Measurements from ENCODE around the gene CFC1B. TPM values are rescaled to one million over a fixed set of nuclear protein-coding genes. Genes with fewer than 3 reads are reported as not detected.
"Not testable (repeated sequence)": the region's sequence is repeated elsewhere in the genome, so short reads cannot be mapped to it uniquely, and the experiment has no call there.

CFC1B gene
- total RNA-seq, 5 donors from 2014 or later (not counting 1 experiment from before 2014, with no cell fraction given), result not detected

GRCh38 chr2:130522390-130522789 lies 1.4 kb downstream of the CFC1B start:
- H3K4me3 Mint-ChIP-seq; H3K9me3 ChIP-seq; H3K27ac Mint-ChIP-seq; POLR2A ChIA-PET; H3K4me3 ChIP-seq (ENCODE audit: control insufficient read depth in 1 of 2, extremely low read depth in 1 of 2, low read length in 1 of 2); CTCF ChIA-PET; H3K9me3 Mint-ChIP-seq; H3K36me3 Mint-ChIP-seq; H3K27ac ChIP-seq (ENCODE audit: low read length); H3K4me1 ChIP-seq (ENCODE audit: control insufficient read depth in 1 of 2, extremely low read depth in 1 of 2, insufficient read depth in 2 of 2, low read length in 2 of 2); H3K27me3 ChIP-seq (replicated peaks in 1 of 2; ENCODE audit: control insufficient read depth in 2 of 2, extremely low read depth in 1 of 2, insufficient read depth in 2 of 2, low read length in 1 of 2); H3K36me3 ChIP-seq (ENCODE audit: control insufficient read depth in 2 of 2, extremely low read depth in 1 of 2, insufficient read depth in 1 of 2, low read length in 1 of 2); ATAC-seq (replicated peaks in 1 of 4); H3K27me3 Mint-ChIP-seq; DNase-seq; H3K4me1 Mint-ChIP-seq: not testable (repeated sequence)
- no CpG with 5 or more reads among the region's 23 CpGs for WGBS (ENCODE audit: insufficient coverage)

DNA sequence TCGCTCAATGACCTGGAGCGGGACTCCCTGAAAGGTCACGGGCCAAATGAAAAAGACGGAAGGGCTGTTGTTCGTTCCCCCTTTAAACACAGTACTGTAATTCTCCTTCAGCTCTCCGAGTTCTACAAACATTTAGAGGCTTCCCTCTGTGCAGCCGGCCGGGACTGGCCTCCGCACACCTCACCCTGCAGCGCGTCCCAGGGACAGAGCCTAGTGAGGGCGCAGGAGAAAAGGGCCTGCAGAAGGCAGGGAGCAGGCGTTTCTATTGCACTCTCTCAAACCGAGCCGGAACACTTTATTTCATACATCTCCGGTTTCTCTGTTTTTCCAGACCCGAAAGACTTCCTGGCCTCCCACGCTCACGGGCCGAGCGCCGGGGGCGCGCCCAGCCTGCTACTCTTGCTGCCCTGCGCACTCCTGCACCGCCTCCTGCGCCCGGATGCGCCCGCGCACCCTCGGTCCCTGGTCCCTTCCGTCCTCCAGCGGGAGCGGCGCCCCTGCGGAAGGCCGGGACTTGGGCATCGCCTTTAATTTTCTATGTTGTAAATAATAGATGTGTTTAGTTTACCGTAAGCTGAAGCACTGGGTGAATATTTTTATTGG lies 6.4 kb downstream of the CFC1B start:
- H3K4me3 ChIP-seq (ENCODE audit: control insufficient read depth in 1 of 2, extremely low read depth in 1 of 2, low read length in 1 of 2); H3K9me3 ChIP-seq; H3K4me1 ChIP-seq (ENCODE audit: control insufficient read depth in 1 of 2, extremely low read depth in 1 of 2, insufficient read depth in 2 of 2, low read length in 2 of 2); H3K4me3 Mint-ChIP-seq; H3K9me3 Mint-ChIP-seq; CTCF ChIA-PET; H3K27me3 ChIP-seq (replicated peaks in 1 of 2; ENCODE audit: control insufficient read depth in 2 of 2, extremely low read depth in 1 of 2, insufficient read depth in 2 of 2, low read length in 1 of 2); POLR2A ChIA-PET; DNase-seq; H3K27me3 Mint-ChIP-seq; H3K27ac Mint-ChIP-seq; H3K27ac ChIP-seq (ENCODE audit: low read length); H3K36me3 ChIP-seq (ENCODE audit: control insufficient read depth in 2 of 2, extremely low read depth in 1 of 2, insufficient read depth in 1 of 2, low read length in 1 of 2); ATAC-seq (replicated peaks in 1 of 4); H3K4me1 Mint-ChIP-seq; H3K36me3 Mint-ChIP-seq: not testable (repeated sequence)
- no CpG with 5 or more reads among the region's 40 CpGs for WGBS (ENCODE audit: insufficient coverage)

- H3K27ac Mint-ChIP-seq; H3K4me3 Mint-ChIP-seq; ATAC-seq (replicated peaks in 1 of 4); H3K36me3 Mint-ChIP-seq; H3K27me3 Mint-ChIP-seq; H3K9me3 Mint-ChIP-seq; H3K27ac ChIP-seq (ENCODE audit: low read length); H3K4me3 ChIP-seq (ENCODE audit: control insufficient read depth in 1 of 2, extremely low read depth in 1 of 2, low read length in 1 of 2); CTCF ChIA-PET; H3K4me1 Mint-ChIP-seq; H3K4me1 ChIP-seq (ENCODE audit: control insufficient read depth in 1 of 2, extremely low read depth in 1 of 2, insufficient read depth in 2 of 2, low read length in 2 of 2); POLR2A ChIA-PET; H3K9me3 ChIP-seq; H3K36me3 ChIP-seq (ENCODE audit: control insufficient read depth in 2 of 2, extremely low read depth in 1 of 2, insufficient read depth in 1 of 2, low read length in 1 of 2); H3K27me3 ChIP-seq (replicated peaks in 1 of 2; ENCODE audit: control insufficient read depth in 2 of 2, extremely low read depth in 1 of 2, insufficient read depth in 2 of 2, low read length in 1 of 2); DNase-seq: not testable (repeated sequence)
- no CpG with 5 or more reads among the region's 6 CpGs for WGBS (ENCODE audit: insufficient coverage)
Observed at GRCh38 chr2:130529545-130529944, 8.5 kb downstream of the CFC1B start.

GRCh38 chr2:130530212-130530611 lies 9.2 kb downstream of the CFC1B start:
- H3K4me3 Mint-ChIP-seq; H3K9me3 ChIP-seq; H3K27ac ChIP-seq (ENCODE audit: low read length); DNase-seq; H3K36me3 ChIP-seq (ENCODE audit: control insufficient read depth in 2 of 2, extremely low read depth in 1 of 2, insufficient read depth in 1 of 2, low read length in 1 of 2); ATAC-seq (replicated peaks in 1 of 4); H3K4me3 ChIP-seq (ENCODE audit: control insufficient read depth in 1 of 2, extremely low read depth in 1 of 2, low read length in 1 of 2); CTCF ChIA-PET; POLR2A ChIA-PET; H3K9me3 Mint-ChIP-seq; H3K27me3 ChIP-seq (replicated peaks in 1 of 2; ENCODE audit: control insufficient read depth in 2 of 2, extremely low read depth in 1 of 2, insufficient read depth in 2 of 2, low read length in 1 of 2); H3K4me1 ChIP-seq (ENCODE audit: control insufficient read depth in 1 of 2, extremely low read depth in 1 of 2, insufficient read depth in 2 of 2, low read length in 2 of 2); H3K27ac Mint-ChIP-seq; H3K4me1 Mint-ChIP-seq; H3K36me3 Mint-ChIP-seq; H3K27me3 Mint-ChIP-seq: not testable (repeated sequence)
- no CpG with 5 or more reads among the region's 4 CpGs for WGBS (ENCODE audit: insufficient coverage)

DNA sequence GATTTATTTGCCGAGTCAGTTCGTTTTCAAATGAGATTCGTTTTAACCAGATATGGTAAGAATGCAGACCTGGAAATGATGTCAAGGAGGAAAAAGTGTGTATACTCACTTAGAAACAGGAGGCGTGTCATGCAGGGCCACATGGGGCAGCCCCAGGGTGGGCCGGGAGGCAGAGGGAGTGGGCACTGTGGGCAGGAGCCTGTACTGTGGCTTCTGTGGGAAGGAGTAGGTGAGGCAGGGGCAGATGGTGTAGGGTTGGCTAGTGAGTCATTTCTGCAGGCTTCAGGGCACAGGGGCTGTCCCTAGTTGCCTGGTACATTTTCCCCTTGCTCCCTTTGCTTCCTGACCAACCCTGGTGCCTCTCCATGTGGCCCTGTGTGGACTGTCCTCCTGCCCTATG lies 10.2 kb downstream of the CFC1B start:
- ATAC-seq (replicated peaks in 1 of 4); H3K4me3 ChIP-seq (ENCODE audit: control insufficient read depth in 1 of 2, extremely low read depth in 1 of 2, low read length in 1 of 2); POLR2A ChIA-PET; H3K9me3 ChIP-seq; H3K36me3 ChIP-seq (ENCODE audit: control insufficient read depth in 2 of 2, extremely low read depth in 1 of 2, insufficient read depth in 1 of 2, low read length in 1 of 2); DNase-seq; H3K4me1 ChIP-seq (ENCODE audit: control insufficient read depth in 1 of 2, extremely low read depth in 1 of 2, insufficient read depth in 2 of 2, low read length in 2 of 2); H3K4me3 Mint-ChIP-seq; H3K27me3 ChIP-seq (replicated peaks in 1 of 2; ENCODE audit: control insufficient read depth in 2 of 2, extremely low read depth in 1 of 2, insufficient read depth in 2 of 2, low read length in 1 of 2); H3K9me3 Mint-ChIP-seq; H3K36me3 Mint-ChIP-seq; H3K27ac Mint-ChIP-seq; H3K27ac ChIP-seq (ENCODE audit: low read length); H3K4me1 Mint-ChIP-seq; CTCF ChIA-PET; H3K27me3 Mint-ChIP-seq: not testable (repeated sequence)
- no CpG with 5 or more reads among the region's 5 CpGs for WGBS (ENCODE audit: insufficient coverage)

DNA sequence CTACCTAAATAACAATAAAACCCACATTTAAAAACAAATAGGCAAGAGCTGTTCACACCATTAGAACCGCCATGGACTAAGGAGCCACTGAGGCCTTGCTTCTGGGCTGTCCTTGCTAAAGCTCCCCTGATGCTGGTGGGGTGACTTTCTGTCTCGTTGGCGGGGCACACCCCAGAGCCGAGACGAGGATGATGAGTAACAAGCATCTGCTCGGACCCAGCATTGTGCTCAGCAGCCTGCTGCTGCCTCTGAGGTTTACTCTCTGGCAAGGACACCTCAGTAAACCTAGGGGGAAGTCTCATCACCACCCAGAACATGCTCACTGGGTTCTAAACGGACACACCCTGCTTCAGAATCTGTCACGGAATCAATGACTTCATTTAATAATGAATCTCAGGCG lies 10.7 kb downstream of the CFC1B start:
- H3K9me3 ChIP-seq; H3K27ac Mint-ChIP-seq; ATAC-seq (replicated peaks in 1 of 4); H3K4me1 Mint-ChIP-seq; H3K36me3 ChIP-seq (ENCODE audit: control insufficient read depth in 2 of 2, extremely low read depth in 1 of 2, insufficient read depth in 1 of 2, low read length in 1 of 2); H3K27ac ChIP-seq (ENCODE audit: low read length); H3K27me3 ChIP-seq (replicated peaks in 1 of 2; ENCODE audit: control insufficient read depth in 2 of 2, extremely low read depth in 1 of 2, insufficient read depth in 2 of 2, low read length in 1 of 2); H3K27me3 Mint-ChIP-seq; H3K4me3 ChIP-seq (ENCODE audit: control insufficient read depth in 1 of 2, extremely low read depth in 1 of 2, low read length in 1 of 2); H3K36me3 Mint-ChIP-seq; H3K4me3 Mint-ChIP-seq; DNase-seq; H3K4me1 ChIP-seq (ENCODE audit: control insufficient read depth in 1 of 2, extremely low read depth in 1 of 2, insufficient read depth in 2 of 2, low read length in 2 of 2); POLR2A ChIA-PET; H3K9me3 Mint-ChIP-seq; CTCF ChIA-PET: not testable (repeated sequence)
- no CpG with 5 or more reads among the region's 9 CpGs for WGBS (ENCODE audit: insufficient coverage)

- H3K4me3 ChIP-seq (ENCODE audit: control insufficient read depth in 1 of 2, extremely low read depth in 1 of 2, low read length in 1 of 2); H3K27me3 ChIP-seq (replicated peaks in 1 of 2; ENCODE audit: control insufficient read depth in 2 of 2, extremely low read depth in 1 of 2, insufficient read depth in 2 of 2, low read length in 1 of 2); H3K36me3 Mint-ChIP-seq; ATAC-seq (replicated peaks in 1 of 4); DNase-seq; H3K27me3 Mint-ChIP-seq; H3K36me3 ChIP-seq (ENCODE audit: control insufficient read depth in 2 of 2, extremely low read depth in 1 of 2, insufficient read depth in 1 of 2, low read length in 1 of 2); H3K4me1 Mint-ChIP-seq; H3K4me1 ChIP-seq (ENCODE audit: control insufficient read depth in 1 of 2, extremely low read depth in 1 of 2, insufficient read depth in 2 of 2, low read length in 2 of 2); CTCF ChIA-PET; H3K4me3 Mint-ChIP-seq; H3K9me3 Mint-ChIP-seq; H3K27ac ChIP-seq (ENCODE audit: low read length); H3K9me3 ChIP-seq; POLR2A ChIA-PET; H3K27ac Mint-ChIP-seq: not testable (repeated sequence)
- no CpG with 5 or more reads among the region's 7 CpGs for WGBS (ENCODE audit: insufficient coverage)
Observed at GRCh38 chr2:130536654-130537053, 15.6 kb downstream of the CFC1B start.
